ENCODE results near the gene COQ8A.

- no peak for TF ChIP-seq CTCF (IDR thresholded peaks at IDR 0.05)
- no peak for TF ChIP-seq POLR2A (IDR thresholded peaks at IDR 0.05)
These were observed 50.1 kb downstream of the COQ8A start for GRCh38 chr1:226990133-226990716.

All from lower leg skin (tissue), 3 donors.